ENCODE results near the gene SPOCK1.

The SPOCK1 gene

GRCh38 chr5:137164961-137165360, 334.2 kb downstream of the SPOCK1 start:
- Mint-ChIP-seq H3K9me3 (no peaks in the 10 kb centered on the region), H3K4me3 (no peak overlapping the region), H3K4me1 (ENCODE audit: low read depth) (no peaks in the 10 kb centered on the region), H3K27ac (no peak overlapping the region), H3K27me3 (no peaks in the 10 kb centered on the region), H3K36me3 (ENCODE audit: low read depth) (no peaks in the 10 kb centered on the region)
- intact Hi-C loops (cut with micrococcal nuclease) = no loop called here

DNA sequence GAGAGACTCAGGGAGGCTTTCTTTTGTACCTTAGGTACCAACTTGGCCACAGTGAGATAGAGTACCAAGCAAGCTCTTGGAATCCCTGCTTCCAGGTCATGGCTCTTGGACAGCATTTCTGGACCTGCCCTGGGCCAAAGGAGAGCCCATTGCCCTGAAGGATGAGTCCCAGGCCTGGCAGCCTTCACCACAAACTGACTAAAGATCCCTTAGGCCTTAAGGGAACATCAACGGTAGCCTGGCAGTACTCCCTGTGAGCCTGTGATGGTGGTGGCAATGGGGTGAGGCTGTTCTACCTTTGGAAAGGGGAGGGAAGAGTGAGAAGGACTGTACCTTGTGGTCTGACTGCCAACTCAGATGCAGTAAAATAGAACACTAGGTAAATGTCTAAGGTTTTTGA, 334.6 kb downstream of the SPOCK1 start:
- H3K27me3 Mint-ChIP-seq = no peaks in the 10 kb centered on the region
- no peaks in the 10 kb centered on the region for H3K36me3 Mint-ChIP-seq (ENCODE audit: low read depth)
- no peaks in the 10 kb centered on the region for H3K9me3 Mint-ChIP-seq
- intact Hi-C loops (cut with micrococcal nuclease) = no loop called here
- no peak overlapping the region for H3K27ac Mint-ChIP-seq
- H3K4me1 Mint-ChIP-seq (ENCODE audit: low read depth) = no peaks in the 10 kb centered on the region
- no peak overlapping the region for H3K4me3 Mint-ChIP-seq

GRCh38 chr5:137158691-137159090, 340.4 kb downstream of the SPOCK1 start:
- H3K27me3 Mint-ChIP-seq = no peaks in the 10 kb centered on the region
- intact Hi-C loops (cut with micrococcal nuclease) = no loop called here
- no peak overlapping the region for H3K4me3 Mint-ChIP-seq
- no peaks in the 10 kb centered on the region for H3K9me3 Mint-ChIP-seq
- H3K36me3 Mint-ChIP-seq (ENCODE audit: low read depth) = no peaks in the 10 kb centered on the region
- H3K4me1 Mint-ChIP-seq (ENCODE audit: low read depth) = no peaks in the 10 kb centered on the region
- H3K27ac Mint-ChIP-seq = no peak overlapping the region

- Mint-ChIP-seq H3K27me3 (no peaks in the 10 kb centered on the region), H3K36me3 (ENCODE audit: low read depth) (no peaks in the 10 kb centered on the region), H3K27ac (no peak overlapping the region), H3K4me3 (no peak overlapping the region), H3K9me3 (no peaks in the 10 kb centered on the region), H3K4me1 (ENCODE audit: low read depth) (no peaks in the 10 kb centered on the region)
- intact Hi-C loops (cut with micrococcal nuclease) = no loop called here
Observed at GRCh38 chr5:137156180-137156579, 342.9 kb downstream of the SPOCK1 start.

GRCh38 chr5:137155261-137156000, 343.7 kb downstream of the SPOCK1 start:
- H3K27ac Mint-ChIP-seq = no peak overlapping the region
- H3K27me3 Mint-ChIP-seq = no peaks in the 10 kb centered on the region
- intact Hi-C loops (cut with micrococcal nuclease) = no loop called here
- H3K4me3 Mint-ChIP-seq = no peak overlapping the region
- no peaks in the 10 kb centered on the region for H3K36me3 Mint-ChIP-seq (ENCODE audit: low read depth)
- no peaks in the 10 kb centered on the region for H3K9me3 Mint-ChIP-seq
- no peaks in the 10 kb centered on the region for H3K4me1 Mint-ChIP-seq (ENCODE audit: low read depth)

DNA sequence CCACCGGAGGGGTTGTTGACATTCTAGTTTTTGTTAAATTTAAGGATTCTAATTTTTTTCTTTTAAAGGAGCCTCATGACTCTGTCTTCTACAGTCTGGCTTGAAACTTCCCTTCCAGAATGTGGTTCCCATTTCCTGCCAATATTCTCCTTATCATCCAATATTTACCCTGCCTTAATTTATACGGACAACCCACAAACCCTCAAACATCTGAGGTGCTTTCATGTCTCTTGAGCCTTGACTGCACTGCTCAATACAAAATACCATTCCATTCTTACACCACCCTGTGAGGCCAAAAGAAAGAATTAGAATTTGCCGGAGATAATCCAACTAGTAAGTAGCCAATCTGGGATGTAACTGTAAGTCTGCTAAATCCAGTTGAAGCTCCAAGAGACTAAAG, 346.5 kb downstream of the SPOCK1 start:
- intact Hi-C loops (cut with micrococcal nuclease) = no loop called here
- Mint-ChIP-seq H3K4me1 (ENCODE audit: low read depth) (no peaks in the 10 kb centered on the region), H3K27me3 (peaks cover 3% of the 10 kb centered on the region), H3K9me3 (no peaks in the 10 kb centered on the region), H3K36me3 (ENCODE audit: low read depth) (no peaks in the 10 kb centered on the region), H3K4me3 (no peak overlapping the region), H3K27ac (no peak overlapping the region)

- intact Hi-C loops (cut with micrococcal nuclease) = no loop called here
- Mint-ChIP-seq H3K4me3 (no peak overlapping the region), H3K9me3 (no peaks in the 10 kb centered on the region), H3K4me1 (ENCODE audit: low read depth) (no peaks in the 10 kb centered on the region), H3K27ac (no peak overlapping the region), H3K36me3 (ENCODE audit: low read depth) (no peaks in the 10 kb centered on the region), H3K27me3 (peaks cover 3% of the 10 kb centered on the region)
Observed at GRCh38 chr5:137148655-137149054, 350.5 kb downstream of the SPOCK1 start.

DNA sequence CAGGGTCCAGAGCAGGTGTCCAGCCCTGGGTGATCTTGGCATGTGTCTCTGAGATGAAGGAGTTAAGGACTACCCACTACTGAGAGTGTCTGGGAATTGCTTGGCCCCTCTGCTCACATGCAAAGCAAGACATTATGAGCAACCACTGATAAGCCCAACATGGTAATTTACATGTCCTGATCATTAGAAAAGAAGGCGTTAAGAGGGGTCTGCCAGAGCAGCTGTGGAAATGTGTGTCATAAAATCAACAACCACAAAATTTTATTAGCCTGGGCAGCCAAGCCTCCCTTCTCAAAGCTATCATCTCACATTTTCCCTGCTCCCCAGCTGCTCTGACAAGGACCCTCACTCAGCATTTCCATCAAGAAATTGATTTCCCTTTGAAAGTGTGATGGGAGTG, 351.0 kb downstream of the SPOCK1 start:
- Mint-ChIP-seq H3K4me1 (ENCODE audit: low read depth) (no peaks in the 10 kb centered on the region), H3K27ac (no peak overlapping the region), H3K27me3 (peaks cover 3% of the 10 kb centered on the region), H3K36me3 (ENCODE audit: low read depth) (no peaks in the 10 kb centered on the region), H3K4me3 (no peak overlapping the region), H3K9me3 (no peaks in the 10 kb centered on the region)
- intact Hi-C loops (cut with micrococcal nuclease) = no loop called here

GRCh38 chr5:137147346-137147745, 351.8 kb downstream of the SPOCK1 start:
- H3K4me3 Mint-ChIP-seq = no peak overlapping the region
- H3K4me1 Mint-ChIP-seq (ENCODE audit: low read depth) = no peaks in the 10 kb centered on the region
- H3K27me3 Mint-ChIP-seq = peaks cover 3% of the 10 kb centered on the region
- no peak overlapping the region for H3K27ac Mint-ChIP-seq
- H3K9me3 Mint-ChIP-seq = no peaks in the 10 kb centered on the region
- no peaks in the 10 kb centered on the region for H3K36me3 Mint-ChIP-seq (ENCODE audit: low read depth)
- intact Hi-C loops (cut with micrococcal nuclease) = no loop called here

DNA sequence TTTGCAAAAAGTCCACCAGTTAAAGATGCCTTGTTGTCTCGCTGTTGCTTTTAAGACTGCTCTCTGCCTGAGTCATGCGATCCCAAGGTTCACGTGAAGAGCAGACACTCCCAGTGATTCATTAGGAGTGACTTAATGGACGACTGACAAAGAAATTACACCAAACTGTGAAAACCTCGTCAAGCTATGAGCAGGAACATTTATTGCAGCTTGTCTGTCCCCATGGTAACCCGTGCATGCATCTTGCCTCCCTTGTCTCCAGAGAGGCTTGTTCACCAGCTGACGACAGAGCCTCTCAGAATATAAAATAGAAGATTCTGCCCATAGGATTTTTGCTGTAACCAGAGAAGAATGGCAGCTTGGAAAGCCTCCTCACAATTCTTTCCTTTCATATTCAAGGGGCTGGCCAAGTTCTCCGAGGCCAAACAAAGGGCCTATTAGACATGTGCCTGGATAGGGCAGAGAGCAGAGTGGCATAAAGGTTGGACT, 352.7 kb downstream of the SPOCK1 start:
- no peaks in the 10 kb centered on the region for H3K4me1 Mint-ChIP-seq (ENCODE audit: low read depth)
- H3K36me3 Mint-ChIP-seq (ENCODE audit: low read depth) = no peaks in the 10 kb centered on the region
- no peak overlapping the region for H3K4me3 Mint-ChIP-seq
- intact Hi-C loops (cut with micrococcal nuclease) = no loop called here
- H3K9me3 Mint-ChIP-seq = no peaks in the 10 kb centered on the region
- peaks cover 3% of the 10 kb centered on the region for H3K27me3 Mint-ChIP-seq
- no peak overlapping the region for H3K27ac Mint-ChIP-seq

DNA sequence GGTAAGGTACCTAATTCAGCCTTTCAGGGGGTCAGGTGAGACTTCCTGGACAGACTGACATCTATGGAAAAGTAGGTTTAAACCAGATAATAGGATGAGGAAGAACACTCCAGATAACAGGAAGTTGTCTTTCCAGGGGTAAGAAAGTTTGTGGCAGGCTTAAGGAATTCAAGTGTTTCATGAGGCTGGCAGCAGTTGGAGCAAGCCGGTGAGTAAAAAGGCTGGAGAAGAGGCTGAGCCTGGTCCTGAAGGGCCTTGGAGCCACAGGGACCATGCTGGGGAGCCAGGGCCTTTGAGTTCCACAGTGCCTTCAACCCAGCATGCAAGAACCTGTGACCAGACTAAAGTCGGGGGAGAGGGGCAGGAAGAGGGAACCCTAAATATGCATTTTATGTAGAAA, 353.4 kb downstream of the SPOCK1 start:
- Mint-ChIP-seq H3K27ac (no peak overlapping the region), H3K36me3 (ENCODE audit: low read depth) (no peaks in the 10 kb centered on the region), H3K9me3 (no peaks in the 10 kb centered on the region), H3K4me1 (ENCODE audit: low read depth) (no peaks in the 10 kb centered on the region), H3K4me3 (no peak overlapping the region), H3K27me3 (peaks cover 3% of the 10 kb centered on the region)
- intact Hi-C loops (cut with micrococcal nuclease) = no loop called here

DNA sequence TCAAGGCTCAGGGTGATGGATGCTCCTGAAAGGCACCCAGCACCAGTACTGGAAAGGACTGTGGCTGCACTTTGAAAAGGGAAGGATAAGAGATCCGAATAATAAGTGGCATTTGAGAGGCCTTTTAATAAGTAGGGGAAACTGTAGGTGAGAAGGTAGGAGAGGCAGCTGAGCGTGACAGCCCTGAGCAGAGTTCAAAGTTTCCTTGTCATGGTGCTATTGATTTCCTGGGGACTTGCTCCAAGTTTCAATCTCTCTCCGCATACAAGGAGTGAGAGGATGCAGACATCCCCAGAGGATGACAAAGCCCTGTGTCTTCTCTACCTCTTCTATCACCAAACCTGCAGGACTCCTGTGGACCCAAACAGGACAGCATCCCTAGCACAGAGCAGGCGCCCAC, 354.5 kb downstream of the SPOCK1 start:
- Mint-ChIP-seq H3K4me1 (ENCODE audit: low read depth) (no peaks in the 10 kb centered on the region), H3K36me3 (ENCODE audit: low read depth) (no peaks in the 10 kb centered on the region), H3K4me3 (no peak overlapping the region), H3K27ac (no peak overlapping the region), H3K27me3 (peaks cover 3% of the 10 kb centered on the region), H3K9me3 (no peaks in the 10 kb centered on the region)
- intact Hi-C loops (cut with micrococcal nuclease) = no loop called here

DNA sequence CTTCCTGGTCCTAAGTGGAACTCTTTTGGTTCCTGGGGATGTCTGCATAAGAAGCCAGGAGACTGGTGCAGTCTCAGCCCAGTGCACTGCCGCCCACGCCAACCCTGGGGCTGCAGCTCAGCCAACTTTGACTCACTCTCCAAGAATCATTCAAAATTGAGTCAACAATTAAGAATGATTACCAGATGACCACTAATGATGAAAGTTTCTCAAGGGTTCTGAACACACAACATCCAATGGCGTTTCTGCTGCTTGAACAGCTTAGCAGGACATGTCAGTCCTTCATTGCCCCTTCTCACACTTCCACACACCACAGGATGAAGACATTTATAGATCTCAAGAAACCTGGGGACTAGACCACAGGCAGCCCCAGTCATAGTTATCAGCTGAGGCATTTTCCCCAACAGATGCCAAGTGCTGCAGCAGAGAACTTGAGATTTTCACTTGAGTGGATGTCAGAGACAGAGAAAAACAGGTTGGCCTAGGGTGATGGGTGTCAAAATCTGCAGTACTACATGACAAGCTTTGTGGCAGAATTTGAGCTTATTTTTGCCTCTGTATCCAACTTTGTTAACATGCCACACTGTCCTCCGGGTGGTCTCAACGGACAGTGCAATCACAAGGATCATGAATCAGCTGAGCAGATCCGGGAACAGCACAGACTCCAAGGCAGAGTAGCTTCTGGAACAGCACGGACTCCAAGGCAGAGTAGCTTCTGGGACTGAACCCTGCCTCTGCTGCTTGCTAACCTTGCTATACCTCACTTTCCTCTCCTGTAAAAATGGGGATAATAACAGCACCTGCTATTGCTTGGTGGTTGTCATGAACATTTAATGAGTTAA, 356.1 kb downstream of the SPOCK1 start:
- no peaks in the 10 kb centered on the region for H3K36me3 Mint-ChIP-seq (ENCODE audit: low read depth)
- no peaks in the 10 kb centered on the region for H3K4me1 Mint-ChIP-seq (ENCODE audit: low read depth)
- no peaks in the 10 kb centered on the region for H3K9me3 Mint-ChIP-seq
- no peak overlapping the region for H3K4me3 Mint-ChIP-seq
- intact Hi-C loops (cut with micrococcal nuclease) = no loop called here
- H3K27me3 Mint-ChIP-seq = peaks cover 2% of the 10 kb centered on the region
- no peak overlapping the region for H3K27ac Mint-ChIP-seq

GRCh38 chr5:137142346-137142745, 356.8 kb downstream of the SPOCK1 start:
- Mint-ChIP-seq H3K27ac (no peak overlapping the region), H3K36me3 (ENCODE audit: low read depth) (no peaks in the 10 kb centered on the region), H3K4me3 (no peak overlapping the region), H3K9me3 (no peaks in the 10 kb centered on the region), H3K27me3 (no peaks in the 10 kb centered on the region), H3K4me1 (ENCODE audit: low read depth) (no peaks in the 10 kb centered on the region)
- intact Hi-C loops (cut with micrococcal nuclease) = no loop called here

Measured in dendritic cell treated with granulocyte-macrophage colony-stimulating factor and Interleukin-4, amounts not matched to agents 40 ng/mL and 50 ng/mL, for 4 days (primary cell).